HG03060 (cell line): ENCODE results near the gene PCDHB8.
"Not testable (repeated sequence)": the region's sequence is repeated elsewhere in the genome, so short reads cannot be mapped to it uniquely, and the experiment has no call there.

Source experiments
- ATAC-seq: cut with Tn5 transposase; IDR thresholded peaks from one replicate; pipeline ENCODE4 v1.9.1; 2021; ENCODE audit warnings: low read depth, moderate number of reproducible peaks; ENCODE audit not compliant: unreplicated experiment

PCDHB8 gene

DNA sequence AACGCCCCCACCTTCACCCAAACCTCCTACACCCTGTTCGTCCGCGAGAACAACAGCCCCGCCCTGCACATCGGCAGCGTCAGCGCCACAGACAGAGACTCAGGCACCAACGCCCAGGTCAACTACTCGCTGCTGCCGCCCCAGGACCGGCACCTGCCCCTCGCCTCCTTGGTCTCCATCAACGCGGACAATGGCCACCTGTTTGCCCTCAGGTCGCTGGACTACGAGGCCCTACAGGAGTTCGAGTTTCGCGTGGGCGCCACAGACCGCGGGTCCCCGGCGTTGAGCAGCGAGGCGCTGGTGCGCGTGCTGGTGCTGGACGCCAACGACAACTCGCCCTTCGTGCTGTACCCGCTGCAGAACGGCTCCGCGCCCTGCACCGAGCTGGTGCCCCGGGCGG is 47.3 kb downstream of the PCDHB8 start:
- not testable (repeated sequence) for ATAC-seq

DNA sequence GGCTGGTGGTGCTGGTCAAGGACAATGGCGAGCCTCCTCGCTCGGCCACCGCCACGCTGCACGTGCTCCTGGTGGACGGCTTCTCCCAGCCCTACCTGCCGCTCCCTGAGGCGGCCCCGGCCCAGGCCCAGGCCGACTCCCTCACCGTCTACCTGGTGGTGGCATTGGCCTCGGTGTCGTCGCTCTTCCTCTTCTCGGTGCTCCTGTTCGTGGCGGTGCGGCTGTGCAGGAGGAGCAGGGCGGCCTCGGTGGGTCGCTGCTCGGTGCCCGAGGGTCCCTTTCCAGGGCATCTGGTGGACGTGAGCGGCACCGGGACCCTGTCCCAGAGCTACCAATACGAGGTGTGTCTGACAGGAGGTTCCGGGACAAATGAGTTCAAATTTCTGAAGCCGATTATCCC is 47.8 kb downstream of the PCDHB8 start:
- ATAC-seq: not testable (repeated sequence)
